ENCODE results near the gene MIPEP.

DNA sequence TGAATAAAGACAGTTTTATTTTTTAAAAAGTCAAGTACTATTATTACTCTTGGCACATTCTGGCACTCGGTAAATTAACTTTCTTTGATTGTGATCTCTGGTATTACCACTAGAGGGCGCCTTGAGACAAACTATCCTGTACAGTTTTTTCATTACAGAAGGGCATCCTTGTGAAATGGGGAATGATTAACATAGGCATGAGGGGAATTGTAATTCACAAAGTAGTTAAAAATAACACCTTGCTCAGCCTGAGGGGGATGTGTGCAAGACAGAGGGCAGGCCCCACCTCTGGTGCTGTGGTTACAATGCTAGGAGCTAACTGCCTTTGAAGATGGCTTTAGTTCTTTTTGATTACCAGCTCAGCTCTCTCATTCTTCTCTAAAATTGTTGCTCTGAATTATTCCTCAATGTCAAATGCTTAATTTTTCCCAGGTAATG, 32.3 kb upstream of the MIPEP start:
- TF ChIP-seq, protein P1, sequence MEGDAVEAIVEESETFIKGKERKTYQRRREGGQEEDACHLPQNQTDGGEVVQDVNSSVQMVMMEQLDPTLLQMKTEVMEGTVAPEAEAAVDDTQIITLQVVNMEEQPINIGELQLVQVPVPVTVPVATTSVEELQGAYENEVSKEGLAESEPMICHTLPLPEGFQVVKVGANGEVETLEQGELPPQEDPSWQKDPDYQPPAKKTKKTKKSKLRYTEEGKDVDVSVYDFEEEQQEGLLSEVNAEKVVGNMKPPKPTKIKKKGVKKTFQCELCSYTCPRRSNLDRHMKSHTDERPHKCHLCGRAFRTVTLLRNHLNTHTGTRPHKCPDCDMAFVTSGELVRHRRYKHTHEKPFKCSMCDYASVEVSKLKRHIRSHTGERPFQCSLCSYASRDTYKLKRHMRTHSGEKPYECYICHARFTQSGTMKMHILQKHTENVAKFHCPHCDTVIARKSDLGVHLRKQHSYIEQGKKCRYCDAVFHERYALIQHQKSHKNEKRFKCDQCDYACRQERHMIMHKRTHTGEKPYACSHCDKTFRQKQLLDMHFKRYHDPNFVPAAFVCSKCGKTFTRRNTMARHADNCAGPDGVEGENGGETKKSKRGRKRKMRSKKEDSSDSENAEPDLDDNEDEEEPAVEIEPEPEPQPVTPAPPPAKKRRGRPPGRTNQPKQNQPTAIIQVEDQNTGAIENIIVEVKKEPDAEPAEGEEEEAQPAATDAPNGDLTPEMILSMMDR (IDR thresholded peaks at IDR 0.05; ENCODE audit: poor library complexity): peak; percentile 84
- no peak for TF ChIP-seq EZH2 (IDR thresholded peaks at IDR 0.05; ENCODE audit: borderline replicate concordance)

Data from hepatocyte (in vitro differentiated cells).